PFSK-1 (cell line): ENCODE results near the gene CUX1.

ENCODE experiments used
- FOXP2 ChIP-seq: optimal IDR thresholded peaks from 2 replicates; pipeline ENCODE3; 2011; ENCODE audit warnings: borderline replicate concordance, control low read depth, inconsistent platforms; ENCODE audit not compliant: insufficient read depth; ENCODE audit errors: extremely low read length, extremely low read depth
- POLR2AphosphoS5 ChIP-seq: IDR thresholded peaks from 2 replicates; pipeline ENCODE4 v1.6.1; 2012; ENCODE audit warnings: low read depth, mild to moderate bottlenecking, control low read depth, low read length, moderate library complexity
- REST ChIP-seq, 2 experiments: IDR thresholded peaks; 2 replicates each; pipeline versions ENCODE4 v1.6.1 to v1.8.0; 2011 to 2012; ENCODE audit warnings: low read depth in 2 of 2, low read length in 2 of 2, control low read depth in 1 of 2, inconsistent platforms in 1 of 2, mild to moderate bottlenecking in 1 of 2, moderate library complexity in 1 of 2; ENCODE audit not compliant: insufficient read depth in 1 of 2
- SIN3A ChIP-seq: IDR thresholded peaks from 2 replicates; pipeline ENCODE4 v1.6.1; 2012; ENCODE audit warnings: mild to moderate bottlenecking, low read length, moderate library complexity, borderline replicate concordance; ENCODE audit not compliant: insufficient read depth
- TAF1 ChIP-seq: IDR thresholded peaks from 2 replicates; pipeline ENCODE4 v1.6.1; 2012; ENCODE audit warnings: low read length, control low read depth, borderline replicate concordance; ENCODE audit not compliant: insufficient read depth

DNA sequence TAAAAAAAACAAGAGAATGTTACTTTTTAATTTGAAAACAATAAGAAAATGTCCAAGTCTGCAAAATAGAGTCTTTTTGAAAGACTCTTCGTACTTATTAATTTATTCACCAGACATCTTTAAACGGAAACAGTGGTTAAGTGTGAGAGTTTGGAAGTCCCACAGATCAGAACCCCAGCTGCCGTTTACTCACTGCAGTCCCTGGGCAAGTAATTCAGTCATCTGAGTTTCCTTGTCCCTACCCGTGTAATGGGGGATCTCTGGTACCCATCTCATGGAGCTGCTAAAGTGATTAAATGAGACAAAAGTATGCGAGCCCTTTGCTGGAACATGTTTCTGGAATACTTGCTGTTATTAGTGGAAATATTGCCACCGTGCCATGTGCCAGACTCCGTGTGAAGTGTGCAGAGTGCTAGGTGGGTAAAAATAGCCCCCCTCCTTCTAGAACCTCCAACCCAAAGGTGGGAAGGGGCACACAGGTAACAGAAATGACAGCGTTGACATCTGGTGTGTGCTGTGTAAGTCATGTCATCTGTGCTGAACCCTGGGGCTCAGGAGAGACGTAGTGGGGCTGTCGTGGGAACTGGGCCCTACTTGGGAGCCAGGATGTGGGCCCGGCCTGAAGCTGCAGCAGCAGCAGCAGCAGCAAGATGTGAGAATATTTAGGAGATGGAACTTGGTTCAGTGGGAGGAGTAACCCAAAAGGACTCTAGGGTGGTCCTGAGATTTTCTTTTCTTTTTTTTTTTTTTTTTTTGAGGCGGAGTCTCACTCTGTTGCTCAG, 140.5 kb downstream of the CUX1 start:
- no peak for TF ChIP-seq POLR2AphosphoS5
- no peak for TF ChIP-seq TAF1
- no peak for TF ChIP-seq FOXP2
- TF ChIP-seq REST (IDR thresholded peaks at IDR 0.05; ENCODE audit: insufficient read depth in 1 of 2, low read depth in 2 of 2, low read length in 2 of 2) = no peak
- TF ChIP-seq SIN3A = no peak
